Thyroid gland (tissue), 4 donors: Measurements from ENCODE around the gene CXorf51A. TPM values are rescaled to one million over a fixed set of nuclear protein-coding genes. Genes with fewer than 3 reads are reported as not detected.
"Not testable (repeated sequence)": the region's sequence is repeated elsewhere in the genome, so short reads cannot be mapped to it uniquely, and the experiment has no call there.

Experiments
- DNase-seq, 2 donors: peaks; one replicate each; pipeline ENCODE4 v3.0.0-alpha.2; 2019
- H3K27ac ChIP-seq, 3 donors: fragments of 200-600 bp; sonication (generic); 1 replicate in 2 of 3; 2 replicates in 1 of 3; pipeline ENCODE4 v1.5.1; 2016 to 2019; ENCODE audit warnings: mild to moderate bottlenecking in 1 of 3, moderate library complexity in 1 of 3
- H3K27me3 ChIP-seq: fragments of 200-600 bp; sonication (generic); one replicate; pipeline ENCODE4 v1.5.1; 2019
- H3K36me3 ChIP-seq, 2 donors: fragments of 200-600 bp; sonication (generic); one replicate each; pipeline ENCODE4 v1.5.1; 2016 to 2019
- H3K4me1 ChIP-seq, 2 donors: fragments of 200-600 bp; sonication (generic); one replicate each; pipeline ENCODE4 v1.5.1; 2017 to 2019
- H3K4me3 ChIP-seq, 3 donors: fragments of 200-600 bp; sonication (generic); replicated peaks in 1 of 3; 1 replicate in 2 of 3; 2 replicates in 1 of 3; pipeline ENCODE4 v1.5.1; 2016; ENCODE audit warnings: mild to moderate bottlenecking in 1 of 3
- H3K9me3 ChIP-seq: fragments of 200-600 bp; sonication (generic); one replicate; pipeline ENCODE4 v1.5.1; 2017
- POLR2A ChIP-seq, 2 donors: fragments of 450-650 bp; IDR thresholded peaks; one replicate each; pipeline ENCODE4 v1.6.1; 2017; ENCODE audit warnings: antibody characterized with exemption in 2 of 2, mild to moderate bottlenecking in 2 of 2, moderate library complexity in 1 of 2
- WGBS, 2 donors: methylation state at CpG; one replicate each; pipeline ENCODE4 v1.1.5; 2017; 5-methylcytosine and 5-hydroxymethylcytosine counted together
- intact Hi-C: fragments of 100-400 bp; cut with DNase I; formaldehyde crosslinking; loops from one replicate; pipeline ENCODE4 v1.15.1; 2023
- total RNA-seq, 4 donors: library from RNA; depleted of rRNA; stranded (reverse); fragments of >200 nt; gene quantifications; one replicate each; pipeline ENCODE4 v1.2.3, GENCODE V29; 2016
- TF ChIP-seq, protein P1 (sequence below), 6 experiments: fragments of 200-600 bp in 3 of 6; fragments of 450-650 bp in 3 of 6; sonication (generic) in 3 of 6; IDR thresholded peaks; one replicate each; pipeline ENCODE4 v1.5.1; 2016 to 2019; ENCODE audit warnings: antibody characterized with exemption in 6 of 6, mild to moderate bottlenecking in 2 of 6, inconsistent platforms in 1 of 6, moderate library complexity in 1 of 6

The CXorf51A gene
- total RNA-seq, result not detected

DNA sequence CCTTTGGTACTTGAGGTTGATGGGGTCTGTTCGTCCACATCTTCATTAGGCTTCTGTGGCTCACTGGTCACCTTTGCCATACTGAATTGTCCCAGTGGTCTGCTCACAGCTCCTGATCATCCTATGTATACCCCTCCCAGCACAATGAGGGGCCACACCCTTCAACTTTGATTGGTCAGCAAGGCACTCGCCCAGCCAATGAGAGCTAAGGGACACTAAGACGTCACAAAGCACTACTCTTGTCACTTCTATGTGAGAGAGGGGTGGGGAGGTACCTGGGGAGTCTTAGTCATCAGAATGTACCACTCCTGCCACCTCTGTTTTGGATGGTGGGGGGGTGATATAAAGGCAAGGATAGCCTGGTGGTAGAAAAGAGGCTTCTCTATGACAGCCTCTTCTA is at the start of gene CXorf51A:
TSS of gene CXorf51A (minus strand) at position 101 of the 400 bp plus-strand sequence. CDS start at position 80, 21 bp downstream.
- H3K4me1 ChIP-seq, H3K36me3 ChIP-seq, H3K4me3 ChIP-seq, H3K27ac ChIP-seq, H3K27me3 ChIP-seq, DNase-seq, H3K9me3 ChIP-seq, intact Hi-C loops: not testable (repeated sequence)
- WGBS, 2 donors, result no CpG with 5 or more reads among the region's 3 CpGs

DNA sequence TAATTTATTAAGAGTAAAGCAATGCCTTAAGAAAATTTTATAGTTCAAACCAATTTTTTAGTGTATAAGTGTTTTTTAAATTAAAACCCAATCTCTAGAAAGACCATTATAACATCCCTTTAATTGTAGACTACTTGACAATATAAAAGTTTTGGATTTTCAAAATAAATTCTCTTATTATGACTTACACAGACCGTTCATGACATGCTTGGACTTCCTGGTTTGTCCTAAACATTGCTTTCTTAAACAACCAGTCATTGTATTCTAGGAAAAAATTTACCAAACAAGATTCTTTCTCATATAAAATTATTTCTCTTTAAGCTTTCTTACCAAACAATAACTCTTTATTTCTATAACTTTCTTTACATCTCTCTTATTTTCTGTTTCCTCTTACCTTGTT is 49.0 kb upstream of the CXorf51A start:
- TF ChIP-seq POLR2A (IDR thresholded peaks at IDR 0.05), result no peak
- TF ChIP-seq, protein P1, sequence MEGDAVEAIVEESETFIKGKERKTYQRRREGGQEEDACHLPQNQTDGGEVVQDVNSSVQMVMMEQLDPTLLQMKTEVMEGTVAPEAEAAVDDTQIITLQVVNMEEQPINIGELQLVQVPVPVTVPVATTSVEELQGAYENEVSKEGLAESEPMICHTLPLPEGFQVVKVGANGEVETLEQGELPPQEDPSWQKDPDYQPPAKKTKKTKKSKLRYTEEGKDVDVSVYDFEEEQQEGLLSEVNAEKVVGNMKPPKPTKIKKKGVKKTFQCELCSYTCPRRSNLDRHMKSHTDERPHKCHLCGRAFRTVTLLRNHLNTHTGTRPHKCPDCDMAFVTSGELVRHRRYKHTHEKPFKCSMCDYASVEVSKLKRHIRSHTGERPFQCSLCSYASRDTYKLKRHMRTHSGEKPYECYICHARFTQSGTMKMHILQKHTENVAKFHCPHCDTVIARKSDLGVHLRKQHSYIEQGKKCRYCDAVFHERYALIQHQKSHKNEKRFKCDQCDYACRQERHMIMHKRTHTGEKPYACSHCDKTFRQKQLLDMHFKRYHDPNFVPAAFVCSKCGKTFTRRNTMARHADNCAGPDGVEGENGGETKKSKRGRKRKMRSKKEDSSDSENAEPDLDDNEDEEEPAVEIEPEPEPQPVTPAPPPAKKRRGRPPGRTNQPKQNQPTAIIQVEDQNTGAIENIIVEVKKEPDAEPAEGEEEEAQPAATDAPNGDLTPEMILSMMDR (IDR thresholded peaks at IDR 0.05), result no peak
- H3K27ac ChIP-seq, result no peak overlapping the region
- no peaks in the 10 kb centered on the region for H3K9me3 ChIP-seq
- no peaks in the 10 kb centered on the region for H3K4me1 ChIP-seq
- H3K36me3 ChIP-seq, result no peaks in the 10 kb centered on the region
- WGBS, 2 donors, result 0 to 28% methylated on average over 1 of the region's 1 CpG
- intact Hi-C loops, result no loop called here
- no peaks in the 10 kb centered on the region for H3K27me3 ChIP-seq
- DNase-seq, result no peak
- H3K4me3 ChIP-seq, result no peak overlapping the region

DNA sequence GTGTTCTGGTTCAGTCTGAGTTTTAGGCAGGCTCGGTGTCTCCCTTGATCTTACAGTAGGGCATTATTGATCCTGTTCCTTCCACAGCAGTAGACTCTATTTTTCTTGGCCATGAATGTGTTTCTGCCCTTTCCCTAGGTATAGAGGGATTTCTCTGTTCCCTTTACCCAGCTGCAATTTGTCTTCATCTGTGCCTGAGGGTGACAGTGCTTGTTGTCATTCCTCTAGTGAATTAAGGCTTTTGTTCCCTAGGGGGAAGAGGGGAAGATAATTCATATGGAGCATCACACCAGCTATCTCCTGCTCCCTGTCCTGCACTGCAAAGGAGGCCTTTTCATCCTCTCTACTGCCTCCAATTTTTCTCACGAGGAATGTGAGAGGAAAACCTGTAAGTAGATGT is 39.7 kb upstream of the CXorf51A start:
- Histone ChIP-seq H3K27ac (no peak overlapping the region), H3K4me1 (no peaks in the 10 kb centered on the region), H3K36me3 (no peaks in the 10 kb centered on the region), H3K27me3 (no peaks in the 10 kb centered on the region), H3K9me3 (no peaks in the 10 kb centered on the region), H3K4me3 (no peak overlapping the region)
- TF ChIP-seq POLR2A (IDR thresholded peaks at IDR 0.05), result no peak
- TF ChIP-seq, protein P1 (IDR thresholded peaks at IDR 0.05), result no peak
- 58 to 68% methylated on average over 1 to 2 of the region's 2 CpGs for WGBS, 2 donors
- DNase-seq, result no peak
- intact Hi-C loops, result no loop called here

DNA sequence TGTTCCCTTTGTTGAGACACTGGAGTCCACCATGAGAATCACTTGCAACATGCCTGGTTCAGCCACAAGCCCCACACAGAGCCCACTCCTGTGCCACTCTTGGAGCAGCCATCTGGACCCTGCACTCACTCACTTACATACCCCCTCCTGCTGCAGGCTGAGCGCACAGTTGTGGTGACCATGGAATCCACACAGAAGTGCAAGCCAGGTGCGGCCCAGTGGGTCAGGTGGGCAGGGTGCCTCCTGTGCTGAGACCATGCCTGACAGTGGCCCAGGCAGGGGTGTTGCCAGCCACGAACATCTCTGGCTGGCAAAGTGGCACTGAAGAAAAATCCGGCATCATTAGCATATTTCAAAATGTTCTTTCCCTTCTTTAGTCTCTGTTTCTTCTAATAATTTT is 17.4 kb upstream of the CXorf51A start:
- DNase-seq, result no peak
- no peak overlapping the region for H3K27ac ChIP-seq
- H3K4me1 ChIP-seq, result no peaks in the 10 kb centered on the region
- intact Hi-C loops, result no loop called here
- 95 to 100% methylated on average over 2 to 4 of the region's 4 CpGs for WGBS, 2 donors
- TF ChIP-seq, protein P1 (IDR thresholded peaks at IDR 0.05), result no peak
- no peaks in the 10 kb centered on the region for H3K9me3 ChIP-seq
- no peaks in the 10 kb centered on the region for H3K27me3 ChIP-seq
- no peak overlapping the region for H3K4me3 ChIP-seq
- no peaks in the 10 kb centered on the region for H3K36me3 ChIP-seq

DNA sequence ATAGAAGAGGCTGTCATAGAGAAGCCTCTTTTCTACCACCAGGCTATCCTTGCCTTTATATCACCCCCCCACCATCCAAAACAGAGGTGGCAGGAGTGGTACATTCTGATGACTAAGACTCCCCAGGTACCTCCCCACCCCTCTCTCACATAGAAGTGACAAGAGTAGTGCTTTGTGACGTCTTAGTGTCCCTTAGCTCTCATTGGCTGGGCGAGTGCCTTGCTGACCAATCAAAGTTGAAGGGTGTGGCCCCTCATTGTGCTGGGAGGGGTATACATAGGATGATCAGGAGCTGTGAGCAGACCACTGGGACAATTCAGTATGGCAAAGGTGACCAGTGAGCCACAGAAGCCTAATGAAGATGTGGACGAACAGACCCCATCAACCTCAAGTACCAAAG is 5.1 kb downstream of the CXorf51A start, which contains the start of gene CXorf51B:
TSS of gene CXorf51B (plus strand) at position 301 of the 400 bp plus-strand sequence. CDS start at position 322, 21 bp downstream.
- H3K4me1 ChIP-seq, intact Hi-C loops: not testable (repeated sequence)
- WGBS, 2 donors, result no CpG with 5 or more reads among the region's 3 CpGs

More for the DNA sequence above, 5.1 kb downstream of the CXorf51A start, which contains the start of gene CXorf51B:
- not testable (repeated sequence) for DNase-seq, H3K27ac ChIP-seq, H3K27me3 ChIP-seq, H3K9me3 ChIP-seq, H3K4me3 ChIP-seq, H3K36me3 ChIP-seq

Other genes with a start within 250 kb of the CXorf51A start
- not detected for gene CXorf51B, start 5.0 kb downstream of the CXorf51A start, total RNA-seq